ENCODE results near the gene PACSIN1. TPM values are rescaled to one million over a fixed set of nuclear protein-coding genes. Genes with fewer than 3 reads are reported as not detected.

The PACSIN1 gene
- total RNA-seq, 1 donor from 2014 or later = 0.41 TPM

GRCh38 chr6:34563513-34563870 lies 97.6 kb downstream of the PACSIN1 start:
- no peaks in the 10 kb centered on the region for H3K9me3 ChIP-seq (ENCODE audit: low read depth)
- H3K27me3 ChIP-seq = no peaks in the 10 kb centered on the region
- no peak overlapping the region for H3K27ac ChIP-seq
- H3K27me3 Mint-ChIP-seq (ENCODE audit: insufficient read depth, low read depth) = peaks cover 2% of the 10 kb centered on the region
- H3K9me3 Mint-ChIP-seq = no peaks in the 10 kb centered on the region
- no peaks in the 10 kb centered on the region for H4K20me1 ChIP-seq (ENCODE audit: low read depth)
- no peak overlapping the region for H2AFZ ChIP-seq (replicated peaks)
- H3K4me2 ChIP-seq = no peak overlapping the region
- H3K4me1 Mint-ChIP-seq = peaks cover 32% of the 10 kb centered on the region
- no peaks in the 10 kb centered on the region for H3K36me3 ChIP-seq
- peaks cover 26% of the 10 kb centered on the region for H3K4me1 ChIP-seq
- H3K4me3 ChIP-seq = no peak overlapping the region
- H3K27ac Mint-ChIP-seq = no peak overlapping the region
- H3F3A ChIP-seq (ENCODE audit: low read depth) = no peaks in the 10 kb centered on the region
- H3K36me3 Mint-ChIP-seq = no peaks in the 10 kb centered on the region
- H3K9ac ChIP-seq = no peak overlapping the region
- no peak overlapping the region for H3K4me3 Mint-ChIP-seq
- TF ChIP-seq EZH2phosphoT487 (IDR thresholded peaks at IDR 0.05) (no peak), CTCF (IDR thresholded peaks at IDR 0.05) (no peak), EZH2 (IDR thresholded peaks at IDR 0.05) (no peak)
- no peak for DNase-seq (ENCODE audit: low spot score)
- no peaks in the 10 kb centered on the region for H3K79me2 ChIP-seq (ENCODE audit: low read depth)

GRCh38 chr6:34564181-34564580 lies 98.3 kb downstream of the PACSIN1 start:
- no peak overlapping the region for H3K27ac Mint-ChIP-seq
- Histone ChIP-seq H3K79me2 (ENCODE audit: low read depth) (no peaks in the 10 kb centered on the region), H3K36me3 (no peaks in the 10 kb centered on the region), H3K9me3 (ENCODE audit: low read depth) (no peaks in the 10 kb centered on the region), H3K9ac (no peak overlapping the region), H2AFZ (replicated peaks) (no peak overlapping the region), H3K27me3 (no peaks in the 10 kb centered on the region), H3F3A (ENCODE audit: low read depth) (no peaks in the 10 kb centered on the region), H3K27ac (no peak overlapping the region), H3K4me1 (peaks cover 28% of the 10 kb centered on the region), H3K4me3 (no peak overlapping the region), H4K20me1 (ENCODE audit: low read depth) (no peaks in the 10 kb centered on the region), H3K4me2 (no peak overlapping the region)
- H3K36me3 Mint-ChIP-seq = no peaks in the 10 kb centered on the region
- peaks cover 32% of the 10 kb centered on the region for H3K4me1 Mint-ChIP-seq
- no peak for DNase-seq (ENCODE audit: low spot score)
- no peak for TF ChIP-seq CTCF (IDR thresholded peaks at IDR 0.05)
- no peak overlapping the region for H3K4me3 Mint-ChIP-seq
- no peaks in the 10 kb centered on the region for H3K9me3 Mint-ChIP-seq
- peaks cover 6% of the 10 kb centered on the region for H3K27me3 Mint-ChIP-seq (ENCODE audit: insufficient read depth, low read depth)

GRCh38 chr6:34565722-34566137 lies 99.9 kb downstream of the PACSIN1 start:
- H3K27ac Mint-ChIP-seq = no peak overlapping the region
- H3K27ac ChIP-seq = no peak overlapping the region

More at GRCh38 chr6:34565722-34566137, 99.9 kb downstream of the PACSIN1 start:
- Mint-ChIP-seq H3K4me3 (no peak overlapping the region), H3K9me3 (no peaks in the 10 kb centered on the region), H3K27me3 (ENCODE audit: insufficient read depth, low read depth) (peaks cover 8% of the 10 kb centered on the region), H3K4me1 (peaks cover 21% of the 10 kb centered on the region), H3K36me3 (no peaks in the 10 kb centered on the region)
- Histone ChIP-seq H3K9ac (no peak overlapping the region), H3K27me3 (no peaks in the 10 kb centered on the region), H3F3A (ENCODE audit: low read depth) (no peaks in the 10 kb centered on the region), H3K4me2 (no peak overlapping the region), H3K79me2 (ENCODE audit: low read depth) (no peaks in the 10 kb centered on the region), H2AFZ (replicated peaks) (no peak overlapping the region), H3K36me3 (no peaks in the 10 kb centered on the region), H3K4me3 (no peak overlapping the region), H4K20me1 (ENCODE audit: low read depth) (no peaks in the 10 kb centered on the region), H3K9me3 (ENCODE audit: low read depth) (no peaks in the 10 kb centered on the region), H3K4me1 (peaks cover 18% of the 10 kb centered on the region)
- no peak for TF ChIP-seq CTCF (IDR thresholded peaks at IDR 0.05)
- TF ChIP-seq EZH2phosphoT487 (IDR thresholded peaks at IDR 0.05) = no peak
- TF ChIP-seq EZH2 (IDR thresholded peaks at IDR 0.05) = no peak
- no peak for DNase-seq (ENCODE audit: low spot score)

Measured in neural progenitor cell (in vitro differentiated cells).